ENCODE measurements around the gene PSMB10. TPM values are rescaled to one million over a fixed set of nuclear protein-coding genes. Genes with fewer than 3 reads are reported as not detected.

PSMB10 gene
- total RNA-seq = 10 to 100 TPM; 26.5 to 33.8 (median 32.6) TPM

- peak within 1 kb of the TSS; percentile 26 to 94 (median 92) for H3K27ac ChIP-seq
- peaks cover 0 to 43% of the 10 kb centered on the region in 2 donors for H3K36me3 ChIP-seq
- WGBS, 2 donors (ENCODE audit: low coverage in 1 of 2) = 0% methylated on average over 3 to 5 of the region's 54 CpGs
- peak within 1 kb of the TSS; percentile 49 to 94 for H3K4me3 ChIP-seq
- no peaks in the 10 kb centered on the region for H3K27me3 ChIP-seq
- peak; percentile 9 to 47 for TF ChIP-seq POLR2A (IDR thresholded peaks at IDR 0.05)
- TF ChIP-seq POLR2AphosphoS5 (IDR thresholded peaks at IDR 0.05) = peak; percentile 62
- no peak for TF ChIP-seq EP300 (IDR thresholded peaks at IDR 0.05)
- no peaks in the 10 kb centered on the region for H3K9me3 ChIP-seq
- peak; percentile 11 for ATAC-seq
- H3K4me1 ChIP-seq = peaks cover 0 to 40% (median 12%) of the 10 kb centered on the region in 3 donors
Observed at GRCh38 chr16:67936124-67936879, at the start of gene PSMB10. TSS of gene PSMB10 (minus strand) at chr16:67936850. CDS start at chr16:67936749, 101 bp downstream.

- Histone ChIP-seq H3K4me1 (peaks cover 0 to 17% (median 0%) of the 10 kb centered on the region in 3 donors), H3K36me3 (no peaks in the 10 kb centered on the region), H3K4me3 (no peak overlapping the region), H3K27me3 (peaks cover 38% of the 10 kb centered on the region), H3K27ac (no peak overlapping the region), H3K9me3 (no peaks in the 10 kb centered on the region)
- 77% methylated on average over 3 of the region's 49 CpGs; no CpG with 5 or more reads in 1 of the 2 donors for WGBS, 2 donors (ENCODE audit: low coverage in 1 of 2)
- TF ChIP-seq EP300 (IDR thresholded peaks at IDR 0.05) (no peak), CTCF (IDR thresholded peaks at IDR 0.05) (no peak), POLR2A (IDR thresholded peaks at IDR 0.05) (no peak), POLR2AphosphoS5 (IDR thresholded peaks at IDR 0.05) (no peak)
- ATAC-seq = no peak
Observed at GRCh38 chr16:67982011-67982696, 45.5 kb upstream of the PSMB10 start.

GRCh38 chr16:67979955-67980678 lies 43.5 kb upstream of the PSMB10 start, which contains the start of gene DPEP3:
TSS of gene DPEP3 (minus strand) at chr16:67980499. CDS start at chr16:67980380, 119 bp downstream.
- Histone ChIP-seq H3K4me1 (peaks cover 0 to 12% (median 0%) of the 10 kb centered on the region in 3 donors), H3K27me3 (peaks cover 38% of the 10 kb centered on the region), H3K36me3 (no peaks in the 10 kb centered on the region), H3K4me3 (no peak within 1 kb of the TSS), H3K27ac (no peak within 1 kb of the TSS), H3K9me3 (no peaks in the 10 kb centered on the region)
- WGBS, 2 donors (ENCODE audit: low coverage in 1 of 2) = no CpG with 5 or more reads among the region's 62 CpGs
- no peak for TF ChIP-seq POLR2A (IDR thresholded peaks at IDR 0.05)
- peak in 2 of 4 experiments; percentile 17 to 24 for TF ChIP-seq CTCF (IDR thresholded peaks at IDR 0.05)
- no peak for ATAC-seq

GRCh38 chr16:67977469-67978227 lies 41.0 kb upstream of the PSMB10 start:
- H3K36me3 ChIP-seq = no peaks in the 10 kb centered on the region
- no peak for ATAC-seq
- 54 to 90% methylated on average over 2 to 5 of the region's 9 CpGs for WGBS, 2 donors (ENCODE audit: low coverage in 1 of 2)

More at GRCh38 chr16:67977469-67978227, 41.0 kb upstream of the PSMB10 start:
- TF ChIP-seq POLR2A (IDR thresholded peaks at IDR 0.05) (no peak), EP300 (IDR thresholded peaks at IDR 0.05) (no peak), POLR2AphosphoS5 (IDR thresholded peaks at IDR 0.05) (no peak), CTCF (IDR thresholded peaks at IDR 0.05) (no peak)
- H3K4me1 ChIP-seq = no peaks in the 10 kb centered on the region
- peaks cover 36% of the 10 kb centered on the region for H3K27me3 ChIP-seq
- no peak overlapping the region for H3K4me3 ChIP-seq
- H3K9me3 ChIP-seq = no peaks in the 10 kb centered on the region
- no peak overlapping the region for H3K27ac ChIP-seq
